ENCODE results near the gene COG3.

COG3 gene

DNA sequence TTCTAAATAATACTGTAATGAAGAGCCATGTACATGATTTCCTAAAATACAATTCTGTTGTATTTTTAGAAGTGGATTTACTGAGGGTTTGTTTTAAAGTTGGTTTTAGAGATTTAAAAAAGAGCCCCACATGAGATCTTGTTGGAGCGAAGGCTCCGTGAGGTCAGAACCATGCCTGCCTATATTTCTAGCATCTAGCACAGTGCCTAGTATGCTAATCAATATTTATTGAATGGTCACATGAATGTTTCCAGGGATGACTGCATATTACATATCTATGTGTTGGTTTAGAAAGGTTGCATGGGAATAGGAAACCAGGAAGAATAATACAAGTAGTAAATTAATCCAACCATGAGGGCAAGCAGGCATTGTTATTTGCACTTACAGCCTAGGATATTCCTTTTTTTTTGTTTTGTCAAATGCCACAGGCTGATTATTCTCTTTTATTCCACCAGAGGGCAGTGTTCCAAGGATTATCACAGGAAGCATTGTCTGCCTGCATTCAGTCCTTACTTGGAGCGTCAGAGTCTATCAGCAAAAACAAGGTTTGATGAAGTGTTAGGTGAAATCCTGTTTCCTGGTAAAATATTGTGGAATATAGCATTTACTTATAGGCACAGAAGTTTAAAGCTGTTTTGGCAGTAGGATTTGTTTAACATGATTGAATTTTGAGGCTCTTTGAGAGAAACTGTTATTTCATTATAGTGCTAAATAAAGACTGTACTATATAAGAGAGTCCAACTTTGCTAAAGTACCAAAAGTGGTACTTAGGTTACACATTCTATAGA, 46.8 kb downstream of the COG3 start:
- DNase-seq: peak; percentile 13

DNA sequence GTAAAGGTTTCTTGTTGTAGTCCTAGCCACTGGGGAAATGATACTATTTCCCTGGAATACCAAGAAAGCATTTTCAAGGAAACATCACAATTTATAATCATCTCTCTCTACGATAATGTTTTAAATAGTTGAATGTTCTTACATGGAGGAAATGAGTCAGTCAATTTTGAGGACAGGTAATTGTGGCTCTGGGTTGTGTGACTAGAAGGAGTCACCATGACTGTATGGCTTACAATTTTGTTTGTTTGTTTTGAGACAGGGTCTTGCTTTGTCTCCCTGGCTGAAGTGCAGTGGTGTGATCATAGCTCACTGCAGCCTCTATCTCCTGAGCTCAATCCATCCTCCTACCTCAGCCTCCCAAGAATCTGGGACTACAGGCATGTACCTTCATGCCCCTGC, 47.4 kb downstream of the COG3 start:
- DNase-seq: no peak

DNA sequence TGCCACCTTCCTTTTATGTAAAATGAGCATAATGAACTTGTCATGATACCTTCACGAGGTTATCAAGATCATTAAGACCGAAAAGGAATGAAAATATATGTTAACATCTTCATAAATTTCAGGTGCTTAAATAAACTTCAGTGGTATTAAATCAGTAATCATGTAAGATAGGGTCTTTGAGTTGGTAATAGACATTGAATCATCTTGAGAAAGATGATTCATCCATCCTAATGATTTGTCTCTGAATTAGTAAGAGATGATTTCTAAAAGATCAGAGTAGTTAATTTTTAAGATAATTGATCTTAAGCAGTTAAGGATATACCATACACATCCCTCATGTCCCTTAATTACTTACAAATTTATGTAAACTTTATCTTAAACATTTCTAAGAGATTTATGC, 52.0 kb downstream of the COG3 start:
- DNase-seq: no peak

DNA sequence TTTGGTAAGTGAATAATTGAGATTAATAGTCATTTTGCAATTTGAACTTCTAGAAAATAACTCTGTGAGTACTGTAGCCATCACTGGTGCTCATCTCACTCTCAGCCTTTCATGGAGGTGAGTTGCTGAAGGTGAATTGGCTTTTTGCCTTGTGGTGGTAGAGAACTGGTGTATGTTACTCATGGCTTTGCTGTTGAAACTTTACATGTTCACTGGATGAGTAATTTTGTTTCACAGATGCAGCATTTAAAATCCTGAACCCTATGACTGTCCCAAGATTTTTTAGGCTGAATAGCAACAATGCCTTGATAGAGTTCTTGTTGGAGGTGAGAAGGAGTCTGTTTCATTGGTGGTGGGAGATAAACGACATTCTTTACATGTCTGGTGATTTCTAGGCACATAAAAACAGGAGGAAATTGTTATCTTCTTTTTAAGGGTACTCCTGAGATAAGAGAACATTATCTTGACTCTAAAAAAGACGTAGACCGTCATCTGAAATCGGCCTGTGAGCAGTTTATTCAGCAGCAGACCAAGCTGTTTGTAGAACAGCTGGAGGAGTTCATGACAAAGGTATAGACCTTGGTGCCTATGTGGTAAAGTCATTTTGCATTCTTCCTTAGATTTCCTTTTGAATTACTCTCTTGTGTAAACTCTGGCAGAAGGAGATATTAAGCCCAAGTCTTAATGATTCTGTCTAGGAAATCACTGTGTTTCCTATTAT, 53.9 kb downstream of the COG3 start:
- DNase-seq: peak; percentile 29

DNA sequence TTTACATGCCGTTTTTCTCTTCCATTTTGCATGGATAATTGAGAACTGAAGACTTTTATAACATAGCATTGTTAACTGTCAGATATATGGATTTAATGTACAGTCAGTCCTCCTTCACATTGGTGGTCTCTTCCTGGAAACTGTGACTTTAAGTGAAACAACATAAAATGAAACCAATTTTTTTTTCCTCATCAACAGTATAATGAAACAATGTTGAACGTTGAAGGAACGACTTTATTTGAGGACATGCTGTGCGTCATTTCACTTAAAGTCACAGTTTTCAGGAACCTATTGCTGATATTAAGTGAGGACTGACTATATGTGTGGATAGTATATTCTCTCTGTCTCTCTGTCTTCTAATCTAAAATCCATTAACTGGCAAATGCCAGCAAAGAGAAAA, 54.8 kb downstream of the COG3 start:
- no peak for DNase-seq

DNA sequence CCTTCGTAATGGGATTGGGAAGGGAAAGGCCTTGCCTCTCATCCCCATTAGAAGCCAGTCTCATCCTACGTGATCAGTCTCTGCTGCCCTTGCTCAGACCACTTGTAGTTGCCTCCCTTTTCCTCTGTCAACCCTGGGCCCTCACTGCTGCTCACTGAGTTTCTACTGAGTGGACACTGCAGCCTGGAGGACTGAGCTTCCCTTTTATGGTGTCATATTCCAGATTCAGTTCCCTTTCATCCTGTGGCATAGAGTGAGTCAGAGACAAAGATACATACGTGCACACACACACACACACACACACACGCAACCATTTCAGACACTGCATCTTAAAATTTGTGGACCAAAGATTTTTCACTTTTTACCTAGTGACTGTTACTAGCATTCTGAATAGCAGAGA, 56.6 kb downstream of the COG3 start:
- DNase-seq: no peak

DNA sequence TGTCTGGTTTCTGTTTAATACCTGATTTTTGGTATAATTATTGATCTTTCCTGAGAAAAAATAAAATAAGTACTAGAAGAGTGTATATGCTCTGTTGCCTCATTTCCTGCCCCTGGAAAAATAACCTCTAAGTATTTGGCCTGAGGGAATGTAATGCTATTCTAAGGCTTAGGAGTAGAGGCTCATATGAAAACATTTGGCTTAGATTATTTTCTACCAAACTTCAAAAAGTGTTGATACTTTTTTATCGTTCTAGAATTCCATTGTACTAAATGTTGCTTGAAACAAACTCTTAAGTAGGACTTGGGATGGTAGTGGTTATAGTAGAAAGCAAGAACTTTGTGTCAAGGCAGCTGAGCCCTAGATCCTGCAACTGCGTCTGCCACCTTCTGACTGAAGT, 57.8 kb downstream of the COG3 start:
- no peak for DNase-seq

DNA sequence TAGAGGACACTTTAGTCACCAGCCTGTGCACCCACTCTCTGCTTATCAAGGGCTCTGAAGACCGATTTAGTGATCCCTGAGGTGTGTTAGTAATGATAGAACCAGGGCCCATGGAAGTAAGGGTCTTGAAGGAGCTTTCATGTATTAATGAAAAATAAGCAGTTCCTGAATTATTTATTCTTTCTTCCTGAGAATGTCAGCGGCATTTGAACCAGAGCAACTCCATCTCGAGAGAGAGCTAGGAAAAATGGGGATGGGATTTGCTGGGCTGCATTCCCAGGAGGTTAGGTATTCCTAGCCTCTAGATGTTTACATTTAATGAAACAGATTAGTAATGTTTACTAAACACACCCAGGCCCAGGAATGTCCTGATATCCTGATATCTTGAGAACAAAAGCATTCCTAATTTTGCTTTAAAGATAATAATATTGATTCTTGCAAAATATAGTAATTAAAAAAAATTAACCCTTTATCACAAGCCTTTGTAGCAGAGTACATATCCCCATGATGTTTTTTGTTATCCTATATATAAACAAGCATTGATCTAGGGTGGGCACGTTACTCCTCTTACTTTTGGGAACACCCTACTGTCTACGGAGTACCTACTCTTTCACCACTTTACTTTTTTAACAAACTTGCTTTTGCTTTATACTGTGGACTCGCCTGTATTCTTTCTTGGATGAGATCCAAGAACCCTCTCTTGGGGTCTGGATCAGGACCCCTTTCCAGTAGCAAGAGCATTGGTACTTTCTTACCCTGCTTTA, 63.1 kb downstream of the COG3 start:
- no peak for DNase-seq

DNA sequence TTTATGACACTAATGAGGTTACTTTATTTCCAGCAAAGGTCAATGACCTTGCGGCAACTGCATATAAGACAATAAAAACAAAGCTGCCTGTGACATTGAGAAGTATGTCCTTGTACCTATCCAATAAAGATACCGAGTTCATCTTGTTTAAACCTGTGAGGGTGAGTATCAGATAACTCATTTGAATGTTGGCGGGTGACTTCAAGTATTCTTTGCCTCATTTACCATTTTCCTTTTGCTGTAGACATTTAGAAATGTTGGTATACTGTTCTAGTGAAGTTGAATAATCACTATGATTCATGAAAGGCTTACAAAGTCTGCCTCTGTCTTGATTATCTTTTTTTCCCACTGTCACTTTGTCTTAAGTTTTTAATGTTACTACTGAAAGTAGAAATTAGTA, 65.0 kb downstream of the COG3 start:
- DNase-seq: no peak

DNA sequence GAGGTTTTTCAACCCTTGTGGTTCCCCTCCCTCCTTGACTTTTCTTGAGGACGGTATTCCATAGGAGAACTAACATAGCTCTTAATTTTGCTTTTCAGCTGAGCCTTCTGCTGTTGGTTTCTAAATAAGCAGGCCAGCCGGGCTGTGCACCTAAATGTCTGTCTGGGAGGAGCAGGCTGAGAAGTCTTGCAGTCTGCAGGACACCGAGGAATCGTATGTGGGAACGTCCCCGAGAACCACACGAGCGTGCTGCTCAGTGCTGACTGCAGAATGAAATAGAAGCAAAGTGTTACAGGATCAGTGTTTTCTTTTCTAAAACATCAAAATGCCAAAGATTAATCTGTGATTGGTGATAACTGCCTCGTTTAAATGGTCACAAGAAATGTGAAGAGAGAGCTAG, 69.9 kb downstream of the COG3 start:
- no peak for DNase-seq

DNA sequence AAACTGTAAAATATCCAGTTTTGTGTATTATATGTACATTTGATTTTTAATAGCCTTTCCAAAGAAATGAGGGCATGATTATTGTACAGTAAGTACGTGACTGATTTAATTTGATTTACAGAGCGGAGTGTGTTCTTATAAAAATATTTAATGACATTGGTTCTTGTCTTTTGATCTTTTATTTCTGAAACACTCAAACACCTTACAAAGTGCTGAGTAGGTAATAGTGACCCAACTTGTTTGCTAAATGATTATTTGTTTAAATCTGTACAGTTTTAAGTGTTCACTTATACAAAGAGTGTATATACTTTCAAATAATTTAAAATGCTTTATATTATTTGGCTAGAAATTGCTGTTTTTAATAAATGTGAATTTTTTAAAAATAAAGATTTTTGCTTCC, 71.5 kb downstream of the COG3 start:
- DNase-seq: no peak

DNA sequence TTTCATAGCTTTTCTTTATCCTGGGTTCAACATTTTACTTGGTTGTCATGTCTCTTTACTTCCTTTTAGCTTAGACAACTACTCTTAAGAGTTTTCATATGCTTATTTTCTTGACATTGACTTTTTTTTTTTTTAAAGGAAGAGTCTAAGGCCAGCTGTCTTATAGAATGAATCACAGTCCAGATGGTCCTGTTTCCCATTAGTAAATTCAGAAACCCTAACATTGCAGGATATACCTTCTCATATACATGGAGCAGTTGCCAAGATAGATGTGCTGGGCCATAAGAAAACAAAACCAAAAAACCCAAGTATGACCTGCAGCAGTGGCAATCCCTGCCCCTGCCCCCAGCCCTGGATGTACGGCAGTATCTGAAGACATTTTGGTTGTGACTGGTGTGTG, 72.8 kb downstream of the COG3 start:
- no peak for DNase-seq

DNA sequence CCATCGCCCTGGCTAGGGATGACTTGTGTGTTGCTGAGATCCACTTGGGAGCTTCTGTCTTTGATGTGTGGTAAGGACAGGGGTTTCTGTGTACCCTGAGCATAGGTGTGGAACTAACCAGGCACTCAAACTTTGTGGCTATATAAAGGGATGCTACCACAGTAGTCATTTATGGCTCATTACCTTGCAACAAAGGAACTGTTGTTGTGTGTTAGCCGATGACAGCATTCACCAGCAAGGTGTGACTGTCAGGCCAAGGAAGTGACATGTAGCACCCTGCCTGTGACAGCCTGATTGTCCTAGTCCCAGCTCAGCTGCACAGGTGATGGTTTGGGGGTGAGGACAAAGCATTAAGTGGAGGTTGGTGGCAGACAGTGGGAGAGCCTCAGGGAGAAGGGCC, 73.6 kb downstream of the COG3 start:
- DNase-seq: no peak

DNA sequence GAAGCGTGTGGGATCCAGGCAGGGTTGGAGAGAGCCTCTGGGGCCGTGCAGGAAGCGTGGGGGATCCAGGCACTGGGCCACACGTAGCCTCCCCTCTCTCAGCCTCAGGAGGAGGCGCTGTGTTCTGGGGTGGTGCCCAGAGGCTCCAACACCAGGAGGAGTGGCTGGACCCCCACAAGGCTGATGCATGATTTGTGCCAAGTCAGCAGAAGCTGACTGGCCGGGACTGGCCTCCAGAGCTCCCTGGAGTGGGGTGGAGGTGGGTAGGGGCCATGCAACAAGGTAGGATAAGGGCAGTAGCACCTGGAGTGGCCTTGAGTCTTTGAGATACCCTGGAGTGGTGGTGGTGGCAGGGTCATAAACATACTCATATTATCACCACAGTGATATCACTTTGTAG, 75.5 kb downstream of the COG3 start:
- DNase-seq: no peak

DNA sequence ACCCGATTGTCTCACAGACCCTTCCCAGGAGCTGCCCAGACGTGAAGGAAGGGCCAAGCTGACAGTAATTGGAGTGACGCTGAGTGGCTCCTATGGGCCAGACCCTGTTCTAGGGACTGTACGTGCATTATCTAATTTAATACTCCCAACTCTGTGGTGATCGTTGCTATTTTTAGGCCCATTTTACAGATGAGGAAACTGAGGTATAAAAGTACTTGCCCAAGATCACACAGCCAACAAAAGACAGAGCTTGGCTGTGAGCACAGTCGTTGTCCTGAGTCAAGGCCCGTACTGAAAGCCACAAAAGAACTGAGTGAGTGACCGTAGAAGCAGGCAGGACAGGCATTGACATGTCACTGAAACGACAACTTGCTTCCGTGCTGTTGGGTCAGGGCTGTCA, 76.1 kb downstream of the COG3 start:
- no peak for DNase-seq

DNA sequence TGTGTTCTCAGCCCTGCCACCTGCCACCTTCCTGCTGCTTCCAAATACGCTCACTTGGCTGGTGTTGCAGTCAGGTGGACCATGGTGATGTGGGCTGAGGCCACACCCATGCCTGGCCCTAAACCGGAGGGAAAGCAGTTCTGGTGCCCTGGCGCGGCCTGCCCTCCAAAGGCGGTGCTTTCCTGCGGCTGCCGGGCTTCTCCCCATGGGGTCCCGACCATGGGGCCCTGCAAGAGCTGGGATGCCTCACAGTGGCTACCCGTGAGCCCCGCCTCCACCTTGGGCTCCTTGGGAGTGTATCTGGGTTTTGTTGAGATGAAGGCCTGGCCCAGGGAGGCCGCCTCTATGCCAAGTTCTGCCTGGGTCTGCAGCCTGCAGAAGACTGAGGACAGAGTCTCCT, 77.1 kb downstream of the COG3 start:
- DNase-seq: no peak

DNA sequence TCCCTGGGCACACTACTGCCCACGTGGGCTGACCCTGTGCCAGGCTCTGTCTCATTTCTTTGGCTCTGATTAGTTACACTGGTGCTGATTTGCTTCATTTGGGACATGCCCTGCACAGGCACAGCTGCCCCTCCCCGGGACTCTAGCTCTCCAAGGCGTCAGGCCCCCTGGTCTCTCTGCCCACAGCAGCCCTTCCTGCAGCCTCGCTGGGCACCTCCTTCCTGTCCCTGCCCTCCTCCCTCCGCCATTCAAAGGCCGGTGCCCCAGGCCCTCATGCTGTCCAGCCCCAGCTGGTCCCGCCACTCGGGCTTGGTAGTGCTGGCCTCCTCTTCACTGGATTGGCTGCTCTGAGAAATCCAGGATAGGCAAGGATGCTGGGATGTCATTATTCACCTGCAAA, 77.7 kb downstream of the COG3 start:
- no peak for DNase-seq

DNA sequence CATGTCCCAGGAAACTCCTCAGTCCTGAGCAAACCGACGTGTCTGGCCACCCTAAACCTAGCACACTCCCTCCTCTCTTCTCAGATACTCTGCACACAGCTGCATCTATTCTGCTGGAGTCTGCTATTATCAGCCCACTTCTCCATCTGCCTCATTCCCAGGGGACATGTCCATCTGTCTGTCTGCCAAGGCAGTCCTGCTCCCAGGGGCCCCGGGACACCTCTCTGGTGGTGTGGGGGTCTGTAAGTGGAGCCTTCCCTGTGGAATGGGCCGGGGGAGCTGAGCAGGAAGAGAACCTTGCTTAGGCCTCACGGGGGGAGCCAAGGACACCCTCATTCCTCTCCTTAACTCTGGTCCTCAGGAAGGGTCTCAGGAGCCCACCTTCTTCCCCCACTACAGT, 78.1 kb downstream of the COG3 start:
- no peak for DNase-seq

DNA sequence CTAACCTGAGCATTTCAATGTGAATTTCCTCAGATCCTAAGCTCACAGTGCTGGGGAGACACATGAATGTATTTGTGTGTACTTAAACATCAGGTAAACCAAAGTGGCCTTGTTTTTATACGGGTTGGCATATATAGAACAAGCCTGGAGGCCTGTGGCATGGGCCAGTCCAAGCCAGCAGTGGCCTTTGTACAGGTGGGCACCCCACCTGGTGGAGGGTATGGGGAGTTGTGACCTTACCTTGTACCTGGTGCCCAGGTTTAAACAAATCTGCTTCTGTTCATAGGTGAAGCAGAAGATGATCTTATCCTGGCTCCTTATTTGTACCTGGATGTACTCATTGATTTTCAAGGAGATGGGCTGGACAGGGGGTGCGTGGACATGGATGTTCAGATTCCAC, 79.8 kb downstream of the COG3 start:
- DNase-seq: no peak

DNA sequence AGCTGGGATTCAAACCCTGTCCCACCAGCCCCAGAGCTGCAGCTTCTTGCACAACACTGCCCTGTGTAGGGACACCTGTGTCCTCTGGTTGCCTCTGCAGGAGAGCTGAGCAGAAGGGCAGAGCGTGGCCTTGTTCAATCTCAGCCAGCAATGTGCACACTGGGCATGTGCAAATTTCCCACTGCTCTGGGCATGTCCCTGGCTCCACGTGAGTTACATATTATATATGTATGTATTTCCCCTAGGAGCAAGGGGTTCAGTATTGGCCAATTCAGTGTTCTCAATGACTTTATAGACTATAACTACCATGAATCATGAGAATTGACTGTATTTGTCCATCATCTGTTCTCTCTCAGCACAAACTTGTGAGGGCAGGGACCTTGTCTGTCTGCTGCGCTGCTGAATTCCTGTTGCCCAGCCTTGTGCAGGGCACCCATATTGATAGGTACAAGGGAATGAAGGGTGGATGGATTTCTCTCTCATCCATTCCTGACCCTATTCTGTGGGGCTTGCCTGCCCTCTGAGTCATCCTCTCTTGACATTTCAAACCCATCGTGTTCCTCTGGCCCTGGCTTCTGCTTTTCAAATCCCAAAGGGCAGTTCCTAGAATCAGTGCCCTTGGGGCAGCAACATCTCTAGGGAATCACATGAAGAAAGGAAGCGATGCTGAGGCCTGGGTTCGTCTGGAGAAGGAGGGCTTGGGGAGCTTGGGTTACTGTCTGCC, 81.1 kb downstream of the COG3 start:
- DNase-seq: no peak

DNA sequence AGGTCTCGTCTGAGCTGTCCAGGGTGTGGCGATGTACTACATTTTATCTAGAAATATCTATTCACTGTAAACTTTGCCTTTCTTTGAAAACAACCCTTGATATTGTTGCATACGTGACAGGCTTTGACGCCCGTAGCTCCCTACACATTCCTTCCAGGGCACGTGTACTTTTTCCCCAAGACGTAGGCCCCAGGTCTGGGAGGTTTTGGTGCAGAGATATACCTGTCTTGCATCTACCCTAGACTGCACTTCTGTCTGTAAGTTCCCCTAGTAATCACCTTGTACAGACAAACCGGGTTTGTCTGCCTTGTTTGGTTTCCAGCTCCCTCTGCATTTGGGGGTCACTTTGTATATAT, 81.6 kb downstream of the COG3 start:
- DNase-seq: no peak

DNA sequence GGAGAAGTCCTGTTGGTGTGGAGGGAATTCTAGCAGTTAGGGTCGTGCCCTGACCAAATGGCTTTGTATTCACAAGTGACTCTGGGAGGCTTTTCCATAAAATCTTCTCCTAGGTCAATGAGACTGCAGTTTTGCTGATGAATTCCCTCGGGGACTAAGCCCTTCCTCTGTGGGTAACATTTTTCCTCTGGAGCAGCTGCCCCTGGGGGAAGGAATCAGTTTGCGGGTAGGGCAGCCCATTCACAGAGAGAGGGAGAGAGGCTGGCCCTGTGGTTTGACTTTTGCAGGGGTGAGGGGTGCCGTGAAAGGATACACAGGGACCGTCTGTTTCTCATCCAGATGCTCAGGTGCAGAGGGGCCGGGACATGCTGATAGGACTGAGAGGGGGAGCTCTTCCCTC, 83.5 kb downstream of the COG3 start:
- DNase-seq: no peak

DNA sequence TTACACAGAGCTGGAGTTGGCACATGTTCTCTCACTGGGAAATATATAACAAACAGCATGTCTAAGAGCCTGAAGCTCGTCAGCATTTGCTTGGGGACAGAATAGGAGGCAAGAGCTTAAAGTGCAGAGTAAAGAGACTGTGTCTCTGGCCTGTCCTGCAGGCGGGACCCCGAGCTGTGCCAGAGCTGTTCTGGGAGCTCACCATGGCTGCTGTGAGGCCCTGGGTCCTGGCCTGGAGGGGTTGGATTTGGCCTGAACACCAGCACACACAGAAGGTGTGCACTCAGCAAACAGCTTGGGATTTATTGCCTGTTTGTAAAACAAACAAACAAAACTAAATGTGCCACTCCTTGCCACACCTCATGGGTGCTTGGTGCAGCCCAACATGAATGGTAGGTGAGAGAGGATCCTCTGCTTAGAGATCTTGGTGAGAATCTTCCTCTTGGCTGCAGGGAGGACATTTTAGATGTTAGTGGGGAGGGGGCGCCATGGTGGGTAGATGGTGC, 89.9 kb downstream of the COG3 start:
- DNase-seq: no peak

Measured in activated CD4-positive, alpha-beta T cell treated with anti-CD3 and anti-CD28 coated beads for 48 hours (primary cell).